HEK293 (cell line): ENCODE measurements around the gene PRDM13.

Experiments used
- ATF2 ChIP-seq: fragments of 450-650 bp; formaldehyde crosslinking; IDR thresholded peaks from 2 replicates; pipeline ENCODE4 v1.5.1; 2016; ENCODE audit warnings: missing biosample characterization, missing genetic modification characterization, low read depth
- WT1 ChIP-seq: fragments of 450-650 bp; formaldehyde crosslinking; IDR thresholded peaks from 2 replicates; pipeline ENCODE4 v1.5.1; 2016; ENCODE audit warnings: missing biosample characterization, missing genetic modification characterization
- ZNF292 ChIP-seq: fragments of 450-650 bp; formaldehyde crosslinking; IDR thresholded peaks from 2 replicates; pipeline ENCODE4 v1.5.1; 2016; ENCODE audit warnings: low read depth, missing biosample characterization, missing genetic modification characterization, borderline replicate concordance
- ZNF423 ChIP-seq: fragments of 450-650 bp; formaldehyde crosslinking; IDR thresholded peaks from 2 replicates; pipeline ENCODE4 v1.5.1; 2016; ENCODE audit warnings: missing biosample characterization, missing genetic modification characterization
- ZNF692 ChIP-seq: fragments of 450-650 bp; formaldehyde crosslinking; IDR thresholded peaks from 2 replicates; pipeline ENCODE4 v1.5.1; 2016; ENCODE audit warnings: missing biosample characterization, missing genetic modification characterization
- ZNF843 ChIP-seq: fragments of 450-650 bp; formaldehyde crosslinking; IDR thresholded peaks from 2 replicates; pipeline ENCODE4 v1.5.1; 2016; ENCODE audit warnings: missing biosample characterization, missing genetic modification characterization
- TF ChIP-seq, protein P1 (sequence below): fragments of 450-650 bp; formaldehyde crosslinking; IDR thresholded peaks from 2 replicates; pipeline ENCODE4 v1.5.1; 2016; ENCODE audit warnings: missing biosample characterization, missing genetic modification characterization

DNA sequence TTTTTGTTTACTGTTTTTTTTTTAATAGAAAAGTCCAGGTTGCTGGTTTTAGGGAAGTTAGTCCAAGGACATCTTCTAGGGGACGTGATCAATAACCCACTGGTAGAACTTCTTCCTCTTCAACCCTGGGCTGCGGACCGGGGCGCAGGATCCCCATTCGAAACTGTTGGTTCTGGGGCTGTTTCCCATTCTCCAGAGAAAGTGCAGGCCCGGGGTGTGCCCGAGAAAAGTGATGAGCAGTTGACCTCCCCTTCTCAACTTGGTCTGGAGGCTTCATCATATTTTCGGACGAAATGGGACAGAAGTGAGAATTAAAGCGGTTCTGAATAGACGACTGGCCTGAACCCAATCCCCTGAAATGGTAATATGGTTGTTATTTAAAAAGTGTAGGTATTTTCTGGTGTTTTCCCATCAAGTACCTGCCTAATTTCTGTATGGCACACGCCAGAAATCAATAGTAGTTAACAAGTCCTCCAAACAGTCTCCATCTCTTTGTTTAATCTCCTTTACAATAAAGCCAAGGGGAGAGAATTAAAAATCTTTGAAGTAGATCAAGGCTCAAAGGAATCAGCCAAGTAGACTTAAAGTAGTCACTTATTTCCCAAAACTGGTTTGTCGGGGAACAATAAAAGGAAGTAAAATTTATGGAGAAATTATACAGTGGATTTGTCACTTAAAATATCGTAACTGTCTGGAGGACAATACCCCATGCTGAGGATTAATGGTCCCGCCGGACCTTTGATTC, 550 bp upstream of the PRDM13 start:
- TF ChIP-seq, protein P1, sequence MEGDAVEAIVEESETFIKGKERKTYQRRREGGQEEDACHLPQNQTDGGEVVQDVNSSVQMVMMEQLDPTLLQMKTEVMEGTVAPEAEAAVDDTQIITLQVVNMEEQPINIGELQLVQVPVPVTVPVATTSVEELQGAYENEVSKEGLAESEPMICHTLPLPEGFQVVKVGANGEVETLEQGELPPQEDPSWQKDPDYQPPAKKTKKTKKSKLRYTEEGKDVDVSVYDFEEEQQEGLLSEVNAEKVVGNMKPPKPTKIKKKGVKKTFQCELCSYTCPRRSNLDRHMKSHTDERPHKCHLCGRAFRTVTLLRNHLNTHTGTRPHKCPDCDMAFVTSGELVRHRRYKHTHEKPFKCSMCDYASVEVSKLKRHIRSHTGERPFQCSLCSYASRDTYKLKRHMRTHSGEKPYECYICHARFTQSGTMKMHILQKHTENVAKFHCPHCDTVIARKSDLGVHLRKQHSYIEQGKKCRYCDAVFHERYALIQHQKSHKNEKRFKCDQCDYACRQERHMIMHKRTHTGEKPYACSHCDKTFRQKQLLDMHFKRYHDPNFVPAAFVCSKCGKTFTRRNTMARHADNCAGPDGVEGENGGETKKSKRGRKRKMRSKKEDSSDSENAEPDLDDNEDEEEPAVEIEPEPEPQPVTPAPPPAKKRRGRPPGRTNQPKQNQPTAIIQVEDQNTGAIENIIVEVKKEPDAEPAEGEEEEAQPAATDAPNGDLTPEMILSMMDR (tag by site-specific recombination) = no peak
- no peak for TF ChIP-seq ZNF292 (tag by site-specific recombination)
- no peak for TF ChIP-seq WT1 (tag by site-specific recombination)
- TF ChIP-seq ZNF843 (tag by site-specific recombination) = no peak
- no peak for TF ChIP-seq ZNF692 (tag by site-specific recombination)
- TF ChIP-seq ZNF423 (tag by site-specific recombination) = no peak
- TF ChIP-seq ATF2 = no peak
